HG02798 (cell line): ENCODE measurements around the gene LUZP2.
"Not testable (repeated sequence)": the region's sequence is repeated elsewhere in the genome, so short reads cannot be mapped to it uniquely, and the experiment has no call there.

Source experiments
- ATAC-seq: cut with Tn5 transposase; IDR thresholded peaks from one replicate; pipeline ENCODE4 v1.9.1; 2021; ENCODE audit warnings: mild to moderate bottlenecking; ENCODE audit not compliant: unreplicated experiment, poor library complexity

The LUZP2 gene

DNA sequence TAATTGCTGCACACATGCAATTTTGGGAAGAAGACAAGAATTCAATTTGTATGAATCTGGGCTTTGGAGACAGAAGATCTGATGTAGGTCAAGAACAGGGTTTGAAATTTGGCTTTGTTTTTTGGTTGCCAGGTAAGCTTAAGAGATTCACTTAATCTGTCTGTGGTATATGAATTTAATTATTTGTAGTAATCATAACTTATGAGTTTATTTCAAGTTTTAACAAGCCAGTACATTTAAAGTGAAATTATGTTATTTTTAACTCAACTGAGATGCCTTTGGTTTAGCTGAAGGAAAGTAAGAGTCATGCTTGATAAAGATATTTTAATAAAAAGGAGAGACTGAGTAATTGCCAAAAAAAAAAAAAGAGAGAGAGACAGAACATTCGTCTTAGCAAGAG lies 384.1 kb downstream of the LUZP2 start:
- no peak for ATAC-seq

DNA sequence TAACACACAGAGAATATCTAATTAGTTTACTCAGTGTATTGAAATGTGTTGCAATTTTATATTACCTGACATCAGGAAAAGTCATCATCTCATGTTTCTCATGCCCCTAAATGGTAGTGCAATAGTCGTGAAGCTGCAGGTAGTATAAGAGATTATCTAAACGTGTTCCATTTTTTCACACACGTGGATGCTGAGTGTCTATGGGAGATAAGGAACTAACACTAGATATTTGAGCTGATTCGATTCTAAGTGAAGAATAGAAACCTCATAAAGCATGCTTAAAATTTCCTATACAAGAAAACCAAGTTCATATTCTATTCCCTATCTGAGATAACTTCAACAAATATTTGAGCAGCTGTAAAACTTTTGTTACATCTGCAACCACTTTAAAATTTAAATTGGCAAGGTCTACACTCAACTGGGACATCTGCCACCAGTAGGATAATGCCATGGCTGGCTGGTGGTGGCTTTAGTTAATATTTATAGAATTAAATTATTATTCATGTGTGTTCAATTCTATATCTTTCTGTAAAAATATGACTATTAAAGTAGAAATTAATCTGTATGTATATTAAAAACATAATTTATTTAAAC lies 388.8 kb downstream of the LUZP2 start:
- ATAC-seq, result no peak

DNA sequence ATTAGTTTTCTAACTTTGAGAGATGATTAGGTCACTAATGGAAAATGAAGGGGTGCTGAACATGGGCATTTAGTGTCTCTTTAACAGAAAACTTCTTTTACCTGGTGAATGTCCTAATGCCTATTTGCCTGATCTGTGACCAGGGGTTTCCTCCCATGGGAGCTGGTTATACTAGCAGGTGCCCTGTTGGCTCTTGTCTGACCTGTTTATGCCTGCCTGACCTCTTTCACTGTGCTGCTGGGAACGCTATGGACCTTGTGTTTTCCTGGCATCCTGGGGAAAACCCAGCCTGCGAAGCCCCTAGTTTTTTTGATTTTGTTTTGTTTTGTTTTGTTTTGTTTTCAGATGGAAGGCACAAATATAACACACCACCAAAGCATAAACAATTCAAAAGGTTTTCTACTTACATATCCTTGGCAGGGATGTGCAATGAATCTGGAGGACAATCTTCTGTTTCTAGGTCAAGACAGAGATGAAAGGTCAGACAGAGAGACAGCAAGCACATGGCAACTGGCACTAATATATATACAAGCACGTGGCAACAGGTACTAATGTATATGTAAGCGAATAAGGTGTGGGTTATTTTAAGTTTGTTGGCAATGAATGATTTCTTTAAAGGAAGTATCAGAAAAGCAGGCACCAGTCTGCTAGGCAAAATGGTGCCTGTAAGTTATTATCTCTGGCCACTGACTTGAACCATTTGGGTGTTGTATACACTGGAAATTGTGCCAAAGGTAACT lies 390.2 kb downstream of the LUZP2 start:
- ATAC-seq, result no peak

DNA sequence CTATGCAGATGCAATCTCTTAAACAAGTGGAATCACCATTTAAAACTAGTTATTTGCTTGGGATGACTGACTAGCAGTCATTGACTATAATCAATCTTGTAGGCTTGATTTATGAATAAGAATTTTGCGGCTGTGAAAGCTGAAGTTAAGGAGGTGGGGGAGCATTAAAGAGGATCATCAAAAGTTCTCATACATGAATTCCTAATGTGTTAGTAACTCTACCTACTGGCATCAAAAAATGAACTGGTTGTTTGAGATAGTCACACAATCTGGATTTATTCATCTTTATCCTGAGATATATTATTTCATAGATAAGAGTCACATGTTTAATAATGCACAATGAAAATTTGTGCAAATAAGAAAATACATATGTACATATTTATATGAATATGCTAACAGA lies 393.6 kb downstream of the LUZP2 start:
- ATAC-seq, result no peak

DNA sequence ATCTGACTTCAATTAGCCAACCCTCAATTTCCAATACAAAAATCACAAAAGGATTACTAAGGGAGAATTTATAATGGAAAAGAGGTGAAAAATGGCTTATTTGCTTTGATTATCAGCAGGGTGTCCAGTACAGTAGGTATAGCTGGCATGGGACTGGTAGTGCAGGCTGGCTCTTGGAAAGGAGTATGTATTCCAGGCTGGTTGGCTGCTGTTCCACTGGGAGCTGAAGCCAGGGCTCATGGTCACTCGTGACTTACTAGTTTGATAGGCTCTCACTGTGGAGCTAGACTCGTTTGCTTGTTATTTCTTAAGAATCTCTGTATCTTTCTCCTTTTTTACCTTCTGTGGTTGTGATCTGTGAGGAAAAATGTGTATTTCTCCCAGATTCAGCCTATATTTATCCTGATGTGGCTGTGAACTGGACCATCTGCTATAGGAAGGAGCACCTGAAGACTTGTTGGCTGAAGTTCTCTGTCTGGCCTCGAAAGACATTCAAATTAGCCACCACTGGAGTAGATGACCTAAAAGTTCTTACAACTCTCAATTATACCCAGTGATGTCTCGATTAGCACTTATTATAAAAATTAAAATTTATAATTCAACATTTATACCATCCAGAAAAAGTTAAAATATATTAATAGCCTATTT lies 395.1 kb downstream of the LUZP2 start:
- ATAC-seq, result not testable (repeated sequence)

DNA sequence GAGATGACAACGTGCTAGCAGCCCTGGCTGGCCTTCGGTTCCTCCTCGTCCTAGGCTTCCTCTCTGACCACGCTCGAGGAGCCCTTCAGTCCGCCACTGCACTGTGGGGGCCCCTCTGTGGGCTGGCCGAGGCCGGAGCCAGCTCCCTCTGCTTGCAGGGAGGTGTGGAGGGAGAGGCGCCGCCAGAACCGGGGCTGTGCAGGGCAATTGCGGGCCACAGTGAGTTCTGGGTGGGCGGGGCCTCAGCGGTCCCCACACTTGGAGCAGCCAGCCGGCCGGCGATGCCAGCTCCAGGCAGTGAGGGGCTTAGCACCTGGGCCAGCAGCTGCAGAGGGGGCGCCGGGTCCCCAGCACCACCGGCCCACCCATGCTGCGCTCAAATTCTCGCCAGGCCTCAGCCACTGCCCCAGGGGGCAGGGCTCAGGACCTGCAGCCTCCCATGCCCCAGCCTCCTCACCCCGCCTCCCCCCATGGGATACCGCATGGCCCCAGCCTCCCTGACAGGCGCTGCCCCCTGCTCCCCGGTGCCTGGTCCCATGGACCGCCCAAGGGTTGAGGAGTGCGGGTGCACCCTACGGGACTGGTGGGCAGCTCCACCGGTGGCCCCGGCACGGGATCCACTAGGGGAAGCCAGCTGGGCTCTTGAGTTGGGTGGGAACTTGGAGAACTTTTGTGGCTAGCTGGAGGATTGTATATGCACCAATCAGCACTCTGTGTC lies 399.4 kb downstream of the LUZP2 start:
- ATAC-seq, result no peak

DNA sequence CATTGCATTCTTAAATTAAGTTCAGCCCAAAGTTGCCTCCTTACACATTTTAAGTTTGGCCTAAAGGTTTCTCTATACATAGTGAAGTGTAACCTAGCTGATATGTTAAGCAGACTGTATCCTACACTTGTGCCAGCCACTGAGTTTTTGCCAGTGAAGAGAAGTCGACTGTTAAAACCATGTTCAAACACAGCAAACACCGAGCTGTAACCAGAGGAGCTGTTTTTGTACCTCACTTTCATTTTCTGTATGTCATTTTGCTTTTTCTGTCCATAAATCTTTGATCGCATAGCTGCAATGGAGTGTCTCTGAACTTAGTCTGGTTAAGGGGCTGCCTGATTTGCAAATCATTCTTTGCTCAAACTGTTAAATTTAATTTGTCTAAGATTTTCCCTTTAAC lies 403.7 kb downstream of the LUZP2 start:
- peak; percentile 71 for ATAC-seq

DNA sequence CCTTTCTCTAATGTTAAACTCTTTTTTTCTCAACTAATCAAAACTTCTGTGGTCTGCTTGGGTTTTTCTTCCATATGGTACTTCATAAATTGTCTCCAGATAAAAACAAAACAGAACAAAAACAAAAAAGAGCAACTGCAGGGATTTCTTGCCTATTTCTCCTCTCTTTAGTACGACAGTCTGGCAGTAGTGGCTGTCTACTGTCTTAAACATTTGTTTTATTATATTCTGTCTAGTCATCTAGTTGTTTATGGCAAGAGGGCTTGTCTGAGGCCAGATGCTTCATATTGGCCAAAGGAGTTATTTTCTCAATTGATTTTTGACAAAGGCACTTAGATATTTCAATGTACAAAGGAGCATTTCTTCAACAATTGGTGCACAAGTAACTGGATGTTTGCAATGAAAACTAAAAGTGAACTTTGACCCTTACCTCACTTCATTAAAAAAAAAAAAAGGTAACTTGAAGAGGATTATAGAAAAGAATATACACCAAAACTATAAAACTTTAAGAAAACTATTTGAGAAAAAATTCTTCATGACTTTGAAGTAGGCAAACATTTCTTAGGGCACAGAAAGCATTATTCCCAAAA lies 404.2 kb downstream of the LUZP2 start:
- ATAC-seq, result peak; percentile 19

DNA sequence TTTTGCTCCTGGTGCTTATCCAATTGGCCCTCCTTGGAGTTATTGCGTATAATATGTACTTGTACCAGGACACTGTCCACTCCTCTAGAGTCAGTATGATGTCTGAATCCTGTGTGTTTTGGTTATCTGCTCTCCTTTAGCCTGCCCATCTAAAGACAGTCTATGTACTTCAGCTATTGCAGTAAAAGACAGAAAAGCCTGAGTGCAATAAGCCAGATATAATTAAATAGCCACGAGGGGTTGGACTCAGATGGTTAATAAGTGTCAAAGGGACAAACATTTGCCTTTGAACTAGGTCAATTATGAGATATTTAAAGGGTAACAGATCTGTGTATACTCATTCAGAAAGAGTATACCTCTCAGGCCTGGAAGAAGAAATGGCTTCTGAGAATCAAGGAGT lies 406.7 kb downstream of the LUZP2 start:
- no peak for ATAC-seq

DNA sequence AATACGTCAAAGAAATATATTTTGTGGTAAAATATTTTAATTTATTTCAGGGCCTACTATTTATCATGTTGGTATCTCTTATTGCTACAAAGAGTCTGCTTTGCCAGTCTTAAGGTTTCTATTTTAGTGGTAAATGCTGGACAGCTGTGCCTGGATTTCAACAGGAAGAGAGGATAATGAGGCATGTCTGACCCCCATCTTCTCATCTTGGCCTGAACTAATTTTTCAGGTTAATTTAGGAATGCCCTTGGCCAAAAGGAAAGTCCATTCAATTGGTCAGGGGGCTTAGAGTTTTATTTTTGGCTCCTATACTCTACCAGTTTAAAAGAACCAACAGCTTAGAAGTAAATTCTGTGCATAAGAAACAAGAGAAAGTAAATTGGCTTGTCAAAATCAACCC lies 428.2 kb downstream of the LUZP2 start:
- ATAC-seq, result no peak

DNA sequence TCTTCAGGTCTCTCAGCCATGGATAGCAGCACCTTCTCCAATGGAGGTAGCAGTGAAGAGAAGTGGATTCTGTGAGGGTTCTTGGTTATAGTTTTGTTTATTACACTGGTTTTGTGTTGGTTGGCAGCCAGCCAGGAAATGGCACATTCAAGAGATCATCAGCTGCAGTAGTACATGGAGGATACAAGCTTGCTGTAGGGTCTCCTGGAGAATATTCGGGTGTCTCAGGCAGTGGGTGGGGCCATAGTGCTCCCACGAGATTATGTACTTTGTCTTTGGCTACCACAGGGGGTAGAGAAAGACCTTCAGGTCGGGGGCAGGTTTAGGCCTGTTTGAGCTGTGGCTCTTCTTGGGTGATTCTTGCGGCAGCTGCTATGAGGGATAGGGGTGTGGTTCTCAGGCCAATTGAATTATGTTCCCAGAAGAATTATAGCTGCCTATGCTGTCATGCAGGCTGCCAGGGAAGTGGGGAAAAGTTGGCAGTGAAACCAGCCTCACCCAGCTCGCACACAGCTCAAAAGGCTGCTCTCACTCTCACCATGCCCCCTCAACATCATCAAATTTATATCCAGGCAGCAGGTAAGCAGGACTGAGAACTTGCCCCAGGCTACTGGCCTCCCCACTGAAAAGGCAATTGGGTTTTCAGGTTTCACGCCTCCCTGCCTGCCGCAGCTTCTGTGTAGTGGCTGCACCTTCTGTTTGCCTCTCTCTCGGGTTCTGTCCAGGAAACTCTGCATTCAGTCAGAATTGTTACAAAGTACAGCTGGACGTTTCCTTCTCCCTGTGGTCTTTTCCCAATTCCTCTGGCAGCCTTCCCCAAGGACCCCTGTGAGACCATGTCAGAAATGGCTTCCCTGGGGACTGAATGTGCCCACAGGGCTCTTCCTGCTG lies 435.5 kb downstream of the LUZP2 start:
- ATAC-seq, result no peak

DNA sequence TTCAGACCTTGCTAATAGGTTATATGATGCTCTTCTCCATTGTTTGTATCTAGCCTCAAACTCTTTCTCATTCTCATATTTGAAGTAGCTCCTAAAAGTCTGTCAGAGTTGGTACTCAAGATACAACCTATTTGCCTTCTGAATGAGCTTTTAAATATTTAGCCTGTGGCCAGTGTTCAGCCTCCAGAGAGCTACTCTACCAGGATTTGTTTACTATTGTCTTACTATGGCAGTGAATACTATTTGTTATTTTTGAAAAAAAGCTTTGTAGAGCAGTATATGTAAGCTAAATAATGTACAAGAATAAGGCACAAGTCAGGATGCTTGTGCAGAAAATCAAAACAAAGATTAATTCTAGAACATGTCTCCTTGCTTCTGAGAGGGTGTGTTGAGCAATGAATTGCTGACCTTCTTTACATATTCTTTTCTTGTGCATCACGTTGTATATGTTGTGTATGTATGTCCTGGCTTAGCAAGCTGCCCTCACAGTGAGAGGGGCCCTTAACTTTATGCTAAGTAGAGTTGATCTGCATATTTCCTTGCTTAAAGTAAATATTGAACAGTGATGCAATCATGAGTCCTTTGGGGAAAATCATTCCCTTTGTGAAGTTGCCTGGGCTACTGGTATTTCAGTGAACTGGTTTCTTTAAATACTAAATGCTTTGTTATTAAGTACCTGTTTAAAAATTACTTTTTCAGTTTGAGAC lies 438.0 kb downstream of the LUZP2 start:
- no peak for ATAC-seq

DNA sequence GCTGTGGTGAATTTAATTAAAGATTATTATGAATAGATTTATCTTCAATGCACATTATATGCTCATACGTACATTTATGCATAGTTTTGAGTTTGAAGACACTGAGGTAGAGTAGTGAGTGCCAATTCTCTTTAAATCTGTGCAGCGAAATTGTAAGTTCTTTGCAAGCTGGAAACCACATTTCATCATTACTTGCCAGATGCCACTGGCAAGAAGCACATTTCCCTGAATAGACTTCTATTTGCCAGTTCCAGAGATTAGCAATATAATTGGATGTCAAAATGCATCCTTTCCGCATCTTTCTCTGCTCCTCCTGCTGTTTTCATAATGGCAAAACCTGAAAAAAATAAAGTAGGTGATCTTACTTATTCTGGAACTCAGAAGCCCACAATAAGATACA lies 448.0 kb downstream of the LUZP2 start:
- ATAC-seq, result no peak

DNA sequence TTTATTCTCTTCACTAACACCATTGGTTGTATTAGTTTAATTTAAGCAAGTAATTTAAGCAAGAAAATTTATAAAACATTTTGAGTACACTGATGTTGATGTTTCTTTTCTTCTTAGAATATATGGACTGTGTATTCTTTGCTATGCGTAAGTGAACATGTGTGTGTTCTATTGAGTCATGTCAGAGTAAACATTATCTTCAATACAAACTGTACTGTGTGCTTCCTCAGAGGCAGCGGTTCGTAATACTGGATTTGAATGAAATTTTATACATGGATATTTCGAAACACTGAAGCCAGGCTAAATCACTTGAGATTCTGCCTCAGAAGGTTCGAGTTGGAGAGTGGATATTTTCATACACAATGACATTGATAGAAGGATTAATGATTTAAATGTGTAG lies 452.6 kb downstream of the LUZP2 start:
- ATAC-seq, result no peak

DNA sequence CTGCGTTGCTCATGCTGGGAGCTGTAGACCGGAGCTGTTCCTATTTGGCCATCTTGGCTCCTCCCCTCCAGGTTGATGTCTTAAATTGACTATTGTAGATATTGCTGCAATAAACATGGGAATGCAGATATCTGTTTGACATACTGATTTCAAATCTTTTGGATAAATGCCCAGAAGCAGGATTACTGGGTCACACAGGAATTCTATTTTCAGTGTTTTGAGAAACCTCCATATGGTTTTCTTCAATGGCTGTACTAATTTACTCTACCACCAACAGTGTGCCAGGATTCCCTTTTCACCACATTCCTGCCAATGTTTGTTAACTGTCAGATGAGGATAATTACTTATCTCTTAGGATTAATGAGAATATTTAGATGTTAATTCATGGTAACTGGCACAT lies 467.0 kb downstream of the LUZP2 start:
- no peak for ATAC-seq

DNA sequence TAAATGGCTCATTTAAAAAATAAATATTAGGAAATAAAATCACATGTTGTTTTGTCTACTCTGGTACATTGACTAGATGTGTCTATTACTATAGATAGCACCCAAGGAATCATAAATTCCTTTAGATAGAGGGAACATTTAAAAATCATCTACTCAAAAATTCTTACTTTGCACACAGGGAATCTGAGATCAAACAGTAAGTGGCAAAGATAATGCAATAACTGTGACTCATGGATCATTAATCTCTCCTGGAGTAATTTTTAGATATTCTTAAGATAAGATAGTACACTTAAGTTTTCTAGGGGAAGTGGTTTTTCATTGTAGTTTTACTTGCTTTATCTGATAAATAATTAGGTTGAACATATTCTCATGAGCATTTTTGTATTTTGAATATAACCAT lies 468.9 kb downstream of the LUZP2 start:
- no peak for ATAC-seq

DNA sequence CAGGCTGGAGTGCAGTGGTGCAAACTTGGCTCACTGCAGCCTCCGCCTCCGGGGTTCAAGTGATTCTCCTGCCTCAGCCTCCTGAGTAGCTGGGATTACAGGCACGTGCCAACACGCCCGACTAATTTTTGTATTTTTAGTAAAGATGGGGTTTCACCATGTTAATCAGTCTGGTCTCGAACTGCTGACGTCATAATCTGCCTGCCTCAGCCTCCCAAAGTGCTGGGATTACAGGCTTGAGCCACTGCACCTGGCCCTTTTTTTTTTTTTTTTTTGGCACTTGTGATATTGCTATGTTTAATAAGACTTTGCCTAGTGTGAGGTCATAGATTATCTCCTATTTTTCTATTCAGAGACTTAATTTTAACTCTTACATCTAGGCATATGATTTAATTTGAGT lies 497.1 kb downstream of the LUZP2 start:
- ATAC-seq, result not testable (repeated sequence)

DNA sequence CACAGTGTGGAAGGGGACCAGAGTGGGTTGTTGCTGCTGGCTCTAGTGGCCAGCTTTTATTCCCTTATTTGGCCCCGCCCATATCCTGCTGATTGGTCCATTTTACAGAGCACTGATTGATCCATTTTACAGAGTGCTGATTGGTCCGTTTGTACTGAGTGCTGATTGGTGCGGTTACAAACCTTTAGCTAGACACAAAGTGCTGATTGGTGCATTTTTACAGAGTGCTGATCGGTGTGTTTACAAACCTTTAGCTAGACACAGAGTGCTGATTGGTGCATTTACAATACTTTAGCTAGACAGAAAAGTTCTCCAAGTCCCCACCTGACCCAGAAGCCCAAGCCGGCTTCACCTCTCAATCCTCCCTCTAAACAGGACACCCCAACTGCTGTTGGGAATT lies 503.1 kb downstream of the LUZP2 start:
- not testable (repeated sequence) for ATAC-seq

DNA sequence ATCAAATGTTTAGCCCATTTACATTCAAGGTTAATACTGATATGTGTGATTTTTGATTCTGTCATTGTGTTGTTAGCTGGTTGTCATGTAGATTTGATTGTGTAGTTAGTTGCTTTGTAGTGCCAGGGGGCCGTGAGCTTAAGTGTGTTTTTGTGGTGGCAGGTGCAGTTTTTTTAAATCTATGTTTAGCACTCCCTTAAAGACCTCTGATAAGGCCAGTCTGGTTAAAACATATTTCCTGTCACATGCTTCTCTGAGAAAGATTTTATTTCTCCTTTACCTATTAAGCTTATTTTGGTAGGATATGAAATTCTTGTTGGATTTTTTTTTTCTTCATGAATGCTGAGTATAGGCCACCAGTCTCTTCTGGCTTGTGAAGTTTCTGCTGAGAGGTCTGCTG lies 540.6 kb downstream of the LUZP2 start:
- ATAC-seq, result no peak
